Forelimb muscle (tissue), 1 donor: ENCODE results near the gene CNPY4. TPM values are rescaled to one million over a fixed set of nuclear protein-coding genes. Genes with fewer than 3 reads are reported as not detected.

Experiments
- DNase-seq: peaks from one replicate; pipeline ENCODE4 v3.0.0-alpha.2; 2013; ENCODE audit warnings: low read depth
- polyA plus RNA-seq: library from polyadenylated mRNA; unstranded; fragments of 120-200 nt; gene quantifications from one replicate; pipeline ENCODE4 v1.2.1, GENCODE V29; 2013; ENCODE audit not compliant: insufficient read length

Gene CNPY4
- polyA plus RNA-seq, 1 donor: 33.8 TPM

DNA sequence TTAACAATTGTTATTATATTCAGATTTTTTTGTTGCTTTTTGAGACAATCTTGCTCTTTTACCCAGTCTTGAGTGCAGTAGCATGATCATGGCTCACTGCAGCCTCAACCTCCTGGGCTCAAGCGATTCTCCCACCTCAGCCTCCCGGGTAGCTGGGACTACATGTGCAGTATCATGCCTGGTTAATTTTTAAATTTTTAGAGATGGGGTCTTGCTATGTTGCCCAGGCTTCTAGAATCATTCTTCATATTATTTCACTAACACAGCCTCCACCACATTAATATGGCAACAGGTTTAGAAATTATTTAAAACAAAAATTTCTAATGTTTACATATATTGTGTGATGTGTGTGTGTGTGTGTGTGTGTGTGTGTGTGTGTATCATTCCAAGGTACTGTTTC lies 27.8 kb downstream of the CNPY4 start:
- DNase-seq: no peak

DNA sequence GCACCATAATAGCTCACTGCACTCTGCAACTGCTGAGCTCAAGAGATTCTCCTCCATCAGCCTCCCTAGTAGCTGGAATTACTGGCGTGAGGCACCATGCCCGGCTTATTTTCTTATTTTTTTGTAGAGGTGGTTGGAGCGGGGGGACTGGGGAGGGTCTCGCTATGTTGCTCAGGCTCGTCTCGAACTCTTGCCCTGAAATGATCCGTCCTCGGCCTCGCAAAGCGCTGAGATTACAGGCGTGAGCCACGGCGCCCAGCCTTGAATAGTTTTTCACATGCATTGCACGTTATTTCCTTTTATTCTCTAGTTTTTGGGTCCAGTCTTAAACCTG lies 28.8 kb downstream of the CNPY4 start:
- no peak for DNase-seq

DNA sequence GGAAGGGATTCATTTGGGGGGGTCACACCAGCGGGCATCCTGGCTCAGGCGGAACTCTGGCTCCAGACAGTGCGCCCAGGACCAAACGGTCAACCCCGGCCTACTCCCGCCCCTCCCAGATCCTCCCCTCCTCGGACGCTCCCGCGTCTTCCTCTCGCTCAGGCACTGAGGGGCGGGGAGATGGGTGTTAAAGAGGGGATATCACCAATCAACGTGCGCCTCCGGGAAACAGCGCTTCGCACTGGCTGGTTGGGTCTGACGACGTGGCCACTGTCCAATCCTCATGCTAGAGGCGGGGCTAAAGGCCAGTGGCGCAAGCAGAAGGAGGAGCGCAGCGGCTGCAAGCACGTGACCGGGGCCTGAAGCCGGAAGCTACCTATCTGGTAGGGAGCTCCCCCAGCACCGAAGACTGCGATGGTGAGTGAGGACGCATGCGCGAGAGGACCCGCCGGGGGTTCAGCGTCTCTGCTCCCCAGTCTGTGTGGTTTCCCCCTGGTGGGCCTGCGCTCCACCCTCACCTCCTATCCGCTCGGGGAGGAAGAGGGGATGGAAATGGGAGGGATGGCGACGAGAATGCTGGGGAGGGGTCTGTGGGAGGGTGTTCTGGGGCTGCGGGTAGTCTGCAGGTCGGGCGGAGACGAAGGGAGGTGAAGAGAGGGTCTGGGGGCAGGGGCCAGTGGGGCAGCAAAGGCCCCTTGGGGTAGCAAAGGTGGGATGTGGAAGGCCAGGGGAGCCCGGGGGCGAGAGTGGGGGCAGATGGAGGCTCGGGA lies 29.3 kb downstream of the CNPY4 start, which contains the start of gene LAMTOR4:
Gene LAMTOR4 (plus strand): TSS at position 360 of the 770 bp plus-strand sequence. CDS start 55 bp downstream, at position 415.
- peak; percentile 99 for DNase-seq

GRCh38 chr7:100152404-100152803 lies 33.0 kb downstream of the CNPY4 start:
- DNase-seq: no peak

GRCh38 chr7:100152937-100153666 lies 33.7 kb downstream of the CNPY4 start:
- no peak for DNase-seq

DNA sequence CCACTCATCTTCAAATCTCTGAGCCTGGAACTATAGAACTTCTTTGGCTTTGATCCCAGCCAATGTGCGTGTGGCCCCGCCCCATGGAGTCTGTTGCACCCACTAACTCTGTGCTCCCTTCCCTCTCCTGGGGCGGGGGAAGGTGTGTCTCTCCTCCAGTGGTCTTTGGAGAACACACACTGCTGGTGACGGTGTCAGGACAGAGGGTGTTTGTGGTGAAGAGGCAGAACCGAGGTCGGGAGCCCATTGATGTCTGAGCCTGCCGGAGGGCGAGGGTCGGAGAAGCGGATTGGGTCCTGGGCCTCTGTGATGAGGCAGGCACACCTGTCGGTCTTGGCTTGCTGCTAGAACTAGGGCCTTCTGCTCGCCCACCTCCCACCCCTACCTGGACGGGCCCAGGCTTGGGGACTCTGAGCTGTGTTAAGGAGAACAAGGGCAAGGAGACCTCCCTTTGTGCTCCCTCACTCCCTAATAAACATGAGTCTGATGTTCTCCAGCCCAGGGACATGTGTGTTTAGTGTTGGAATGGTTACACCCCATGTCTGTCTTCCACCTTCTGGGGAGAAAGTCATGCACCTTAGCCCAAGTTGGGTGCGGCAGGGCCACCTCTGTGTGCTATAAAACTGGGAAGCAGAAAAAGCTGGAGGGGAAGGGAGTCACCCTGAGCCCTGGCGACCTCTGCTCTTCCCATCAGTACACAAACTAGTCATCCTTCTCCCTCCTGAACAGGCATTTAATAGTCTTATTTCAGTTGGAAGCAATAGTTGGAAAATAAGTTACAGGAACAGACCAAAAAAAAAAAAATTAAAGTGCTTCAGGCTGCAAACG lies 34.5 kb downstream of the CNPY4 start:
- no peak for DNase-seq

DNA sequence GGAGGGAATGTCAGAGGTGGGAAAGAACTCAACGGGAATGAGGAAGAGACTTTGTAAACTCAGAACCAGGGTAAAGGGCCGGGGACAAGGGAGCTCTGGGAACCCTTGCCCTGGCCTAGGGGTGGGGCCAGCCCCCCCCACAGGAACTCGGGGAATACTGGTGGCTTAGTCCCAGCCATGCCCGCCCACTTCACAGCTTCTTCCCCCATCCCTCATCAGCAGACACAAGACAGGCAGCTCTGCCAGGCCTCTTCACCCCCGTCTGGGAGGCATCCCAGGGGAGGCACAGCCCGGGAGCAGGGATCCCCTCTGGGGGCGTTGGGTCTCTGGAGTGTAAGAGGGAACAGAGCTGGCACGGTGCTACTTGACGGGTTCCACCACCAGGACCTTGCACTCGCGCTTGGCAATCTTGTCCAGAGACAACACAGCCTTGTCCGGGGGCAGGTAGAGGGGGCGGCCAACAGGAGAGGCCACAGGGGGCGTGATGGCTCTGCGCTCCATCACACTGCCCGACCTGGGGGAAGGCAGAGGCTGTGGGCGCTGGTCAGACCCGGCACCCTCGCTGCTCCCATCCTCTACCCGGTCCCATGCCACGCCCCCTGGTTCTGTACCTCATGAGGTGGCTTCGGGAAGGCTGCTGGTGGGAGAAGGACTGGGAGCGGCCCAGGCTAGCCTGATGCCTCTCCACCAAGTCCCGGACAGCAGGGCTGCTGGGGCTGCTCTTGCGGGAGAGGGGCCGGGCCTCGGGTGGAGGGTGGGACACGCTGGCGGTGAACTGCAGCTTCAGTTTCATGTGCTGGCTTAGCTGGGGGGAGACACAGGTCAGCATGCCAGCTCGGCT lies 35.4 kb downstream of the CNPY4 start:
- DNase-seq: no peak

DNA sequence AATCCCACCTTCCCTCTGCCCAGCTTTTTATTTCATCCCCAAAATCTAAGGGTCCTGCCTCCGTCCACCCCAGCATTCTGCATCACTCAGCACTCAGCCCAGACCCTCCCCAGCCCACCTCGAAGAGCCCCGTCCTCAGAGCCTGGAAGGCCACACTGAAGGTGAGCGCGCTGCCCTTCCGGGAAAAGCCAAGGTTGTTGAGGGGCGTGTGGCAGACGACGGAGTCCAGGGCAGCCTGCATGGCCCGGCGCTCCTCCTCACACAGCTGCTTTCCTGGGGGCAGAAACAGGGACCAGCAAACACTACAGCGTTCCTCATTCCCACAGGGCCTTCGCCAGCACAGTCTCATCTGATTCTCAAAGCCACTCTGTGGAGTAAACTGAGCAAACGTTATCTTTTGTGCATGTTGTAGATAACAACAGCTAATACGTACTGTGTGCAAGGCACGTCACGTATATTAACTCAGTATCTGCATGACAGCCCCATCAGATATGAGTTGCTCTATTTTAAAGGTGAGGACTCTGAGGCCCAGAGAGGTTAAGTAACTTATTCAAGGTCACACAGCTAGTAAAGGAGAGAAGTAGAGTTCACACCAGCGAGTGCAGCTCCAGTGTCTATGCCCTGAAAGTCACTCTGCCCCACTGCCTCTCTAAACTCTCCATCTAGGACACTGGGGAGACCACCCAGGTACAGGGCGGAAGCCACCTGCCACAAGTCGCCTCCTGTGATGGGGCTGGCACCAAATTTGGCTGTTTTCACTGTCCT lies 36.3 kb downstream of the CNPY4 start:
- DNase-seq: no peak

DNA sequence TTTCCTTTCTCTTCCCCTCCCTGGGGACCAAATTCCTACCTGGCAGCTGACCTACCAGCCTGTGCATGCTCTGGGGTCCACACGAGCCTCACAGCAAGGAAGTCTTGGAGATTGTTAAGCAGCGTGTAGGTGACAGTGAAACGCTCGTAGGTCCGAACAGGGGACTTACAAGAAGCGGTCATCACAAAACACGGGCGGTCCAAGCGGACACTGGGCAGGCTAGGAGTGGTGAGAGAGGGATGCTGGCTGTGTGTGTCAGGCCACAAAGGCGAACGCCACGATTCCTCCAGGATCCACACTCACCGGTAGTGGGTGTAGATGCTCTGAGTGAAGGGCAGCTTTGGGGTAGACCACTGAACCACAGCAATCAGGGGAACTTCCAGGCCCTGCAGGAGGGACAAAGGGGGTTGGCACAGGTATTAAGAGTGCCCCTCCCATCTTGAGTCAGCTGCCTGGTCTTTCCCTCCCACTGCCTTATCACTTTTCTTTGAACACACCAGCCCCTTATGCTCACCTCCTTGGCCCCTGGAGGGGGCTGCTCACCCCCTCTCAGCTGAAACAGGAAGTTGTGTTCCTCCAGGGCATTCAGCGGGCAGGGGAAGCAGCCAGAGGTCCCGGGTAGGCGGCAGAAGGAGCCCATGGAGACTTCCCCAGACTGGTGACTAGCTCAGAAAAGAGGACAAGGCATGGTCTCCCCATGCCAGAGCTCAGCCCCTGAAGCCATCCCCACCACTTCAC lies 37.1 kb downstream of the CNPY4 start:
- DNase-seq: no peak

GRCh38 chr7:100157069-100157333 lies 37.6 kb downstream of the CNPY4 start:
- DNase-seq: no peak

- no peak for DNase-seq
Observed at GRCh38 chr7:100157334-100158228, 38.1 kb downstream of the CNPY4 start.

DNA sequence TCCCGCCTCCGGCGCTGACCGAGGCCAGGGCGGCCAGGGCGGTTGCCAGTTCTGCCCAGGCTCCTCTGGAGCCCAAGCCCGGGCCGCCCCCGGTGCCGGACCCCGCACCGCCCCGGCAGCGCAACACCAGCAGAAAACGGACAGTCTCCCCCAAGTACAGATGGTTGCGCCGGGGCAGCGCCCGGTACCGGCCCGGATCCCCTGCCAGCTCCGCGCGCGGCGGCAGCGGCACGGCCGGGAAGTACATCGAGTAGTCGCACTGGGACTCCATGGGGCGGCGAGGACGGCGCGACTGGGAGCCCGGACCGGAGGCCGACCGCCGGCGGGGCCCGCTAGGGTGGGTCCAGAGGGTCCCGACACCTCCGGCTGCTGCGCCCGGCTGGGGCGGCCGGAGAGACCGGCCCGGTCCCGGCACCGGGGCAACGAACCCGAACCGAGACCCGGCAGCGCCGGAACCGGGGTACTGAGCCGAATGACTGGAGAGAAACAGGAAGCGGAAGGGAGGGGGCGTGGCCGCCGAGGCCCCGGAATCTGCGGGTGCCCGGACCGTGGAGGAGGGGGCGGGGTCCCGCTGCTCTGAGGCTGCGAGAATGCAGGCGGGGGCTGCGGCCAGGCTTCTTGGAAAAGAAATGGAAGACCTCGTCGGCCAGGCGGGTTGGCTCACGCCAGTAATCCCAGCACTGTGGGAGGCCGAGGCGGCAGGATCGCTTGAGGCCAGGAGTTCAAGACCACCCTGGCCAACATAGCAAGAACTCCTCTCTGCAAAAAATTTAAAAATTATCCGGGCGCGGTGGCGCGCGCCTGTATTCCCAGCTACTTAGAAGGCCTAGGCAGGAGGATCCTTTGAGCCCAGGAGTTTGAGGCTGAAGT lies 39.0 kb downstream of the CNPY4 start, which contains the start of gene TRAPPC14:
Gene TRAPPC14 (minus strand): TSS at position 495 of the 870 bp plus-strand sequence. CDS start 224 bp downstream, at position 271.
- DNase-seq: peak; percentile 62

DNA sequence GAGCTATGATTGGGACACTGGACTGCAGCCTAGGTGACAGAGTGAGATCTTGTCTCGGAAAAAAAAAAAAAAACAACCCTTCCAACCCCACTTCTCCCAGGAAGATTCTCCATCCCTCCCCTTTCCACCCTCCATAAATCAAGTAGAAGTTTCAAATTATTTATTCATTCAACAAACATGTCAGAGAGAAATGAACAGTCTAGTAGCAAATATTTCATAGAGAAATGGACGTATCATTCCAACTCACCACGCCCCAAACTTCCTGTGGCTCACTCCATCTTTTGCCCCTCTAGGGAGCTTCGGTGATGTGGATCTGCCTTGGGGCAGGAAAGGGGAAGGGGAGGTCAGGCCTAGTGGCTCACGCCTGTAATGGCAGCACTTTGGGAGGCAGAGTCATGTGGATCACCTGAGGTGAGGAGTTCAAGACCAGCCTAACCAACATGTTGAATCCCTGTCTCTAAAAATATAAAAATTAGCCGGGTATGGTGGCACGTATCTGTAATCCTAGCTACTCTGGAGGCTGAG lies 39.7 kb downstream of the CNPY4 start:
- DNase-seq: no peak

DNA sequence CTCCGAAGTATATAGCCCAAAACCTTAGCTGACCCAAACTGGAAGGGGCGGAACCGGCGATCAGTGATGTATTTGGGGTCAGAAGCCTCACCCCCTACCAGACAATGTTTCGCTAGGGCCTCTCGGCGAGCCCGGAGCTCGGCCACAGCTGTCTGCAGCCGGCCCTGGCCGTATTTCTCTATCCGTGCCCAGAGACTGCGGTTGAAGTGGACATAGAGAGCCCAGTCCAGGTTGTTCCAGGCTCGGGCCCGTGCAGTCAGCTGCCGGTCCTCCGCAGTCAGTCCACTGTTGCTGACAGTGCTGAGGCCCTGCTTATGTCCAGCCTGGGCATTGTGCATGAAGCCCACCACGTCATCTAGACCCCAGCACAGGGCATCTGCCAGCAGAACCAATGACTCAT lies 40.6 kb downstream of the CNPY4 start:
- no peak for DNase-seq

DNA sequence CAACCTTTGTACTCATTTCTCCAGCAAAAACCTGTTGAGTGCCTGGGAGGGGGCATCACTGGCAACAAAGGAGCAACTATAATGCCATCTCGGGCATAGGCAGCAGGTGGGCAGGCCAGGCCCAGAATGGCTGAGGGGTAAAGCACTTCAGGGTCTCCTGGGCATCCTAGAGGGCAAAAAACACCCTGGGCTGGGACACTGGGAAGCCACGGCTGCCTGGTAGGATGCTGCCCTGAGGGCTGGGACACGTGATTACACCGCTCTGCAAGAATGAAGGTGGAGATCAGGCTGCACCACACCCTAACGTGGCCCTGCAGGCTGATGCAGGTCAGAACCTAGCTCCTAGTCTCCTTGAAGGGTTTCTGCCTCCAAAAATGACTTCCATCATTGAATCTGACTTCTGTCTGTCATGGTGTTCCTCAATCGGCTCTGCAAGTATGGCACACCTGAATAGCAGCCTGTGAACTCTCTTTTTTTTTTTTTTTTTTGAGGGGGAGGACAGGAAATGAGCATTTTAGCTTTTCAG lies 43.6 kb downstream of the CNPY4 start:
- no peak for DNase-seq

- no peak for DNase-seq
Observed at GRCh38 chr7:100163871-100164270, 44.4 kb downstream of the CNPY4 start.

DNA sequence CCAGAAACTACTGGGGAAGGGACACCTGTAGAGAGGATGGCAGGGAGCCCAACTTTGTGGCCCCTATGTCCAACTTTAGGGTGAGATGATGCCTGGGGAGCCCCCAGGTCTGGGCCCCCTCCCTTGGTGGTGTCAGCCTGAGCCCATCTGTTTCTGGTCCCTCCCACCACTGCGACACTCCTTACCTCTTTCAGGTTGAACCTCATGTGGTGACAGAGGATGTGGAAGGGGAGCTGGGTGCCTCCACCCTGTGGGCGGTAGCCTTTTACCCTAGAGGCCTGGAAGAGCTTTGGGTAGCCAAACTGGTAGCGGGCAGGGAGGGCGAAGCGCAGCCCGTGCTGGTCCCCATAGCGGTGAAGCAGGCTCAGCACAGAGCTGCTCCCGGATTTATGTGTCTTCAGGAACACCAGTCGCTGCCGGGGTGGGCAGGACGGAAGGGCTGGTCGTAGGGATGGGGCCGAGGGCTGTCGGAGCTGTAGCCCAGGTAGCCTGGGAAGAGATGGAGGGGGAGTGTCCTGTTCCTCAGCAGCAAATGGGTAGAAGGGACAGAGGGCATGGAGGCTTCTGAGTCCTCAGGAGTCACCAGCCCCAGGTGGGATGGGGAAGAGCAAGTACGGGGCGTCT lies 47.0 kb downstream of the CNPY4 start:
- no peak for DNase-seq
